Lung microvascular endothelial cell (primary cell): ENCODE data around the gene VAV2. TPM values are rescaled to one million over a fixed set of nuclear protein-coding genes. Genes with fewer than 3 reads are reported as not detected.
"Not testable (repeated sequence)": the region's sequence is repeated elsewhere in the genome, so short reads cannot be mapped to it uniquely, and the experiment has no call there.

Experiments used
- DNase-seq, 2 donors: peaks; one replicate each; pipeline versions ENCODE4 v3.0.0 to v3.0.0-alpha.2; 2010; ENCODE audit warnings: low read depth in 2 of 2
- total RNA-seq: library from RNA; depleted of rRNA; stranded (reverse); fragments of >200 nt; gene quantifications from 2 replicates; pipeline ENCODE4 v1.2.1, GENCODE V29; 2014

The VAV2 gene
- total RNA-seq, 1 donor from 2014 or later = 17.7 TPM

DNA sequence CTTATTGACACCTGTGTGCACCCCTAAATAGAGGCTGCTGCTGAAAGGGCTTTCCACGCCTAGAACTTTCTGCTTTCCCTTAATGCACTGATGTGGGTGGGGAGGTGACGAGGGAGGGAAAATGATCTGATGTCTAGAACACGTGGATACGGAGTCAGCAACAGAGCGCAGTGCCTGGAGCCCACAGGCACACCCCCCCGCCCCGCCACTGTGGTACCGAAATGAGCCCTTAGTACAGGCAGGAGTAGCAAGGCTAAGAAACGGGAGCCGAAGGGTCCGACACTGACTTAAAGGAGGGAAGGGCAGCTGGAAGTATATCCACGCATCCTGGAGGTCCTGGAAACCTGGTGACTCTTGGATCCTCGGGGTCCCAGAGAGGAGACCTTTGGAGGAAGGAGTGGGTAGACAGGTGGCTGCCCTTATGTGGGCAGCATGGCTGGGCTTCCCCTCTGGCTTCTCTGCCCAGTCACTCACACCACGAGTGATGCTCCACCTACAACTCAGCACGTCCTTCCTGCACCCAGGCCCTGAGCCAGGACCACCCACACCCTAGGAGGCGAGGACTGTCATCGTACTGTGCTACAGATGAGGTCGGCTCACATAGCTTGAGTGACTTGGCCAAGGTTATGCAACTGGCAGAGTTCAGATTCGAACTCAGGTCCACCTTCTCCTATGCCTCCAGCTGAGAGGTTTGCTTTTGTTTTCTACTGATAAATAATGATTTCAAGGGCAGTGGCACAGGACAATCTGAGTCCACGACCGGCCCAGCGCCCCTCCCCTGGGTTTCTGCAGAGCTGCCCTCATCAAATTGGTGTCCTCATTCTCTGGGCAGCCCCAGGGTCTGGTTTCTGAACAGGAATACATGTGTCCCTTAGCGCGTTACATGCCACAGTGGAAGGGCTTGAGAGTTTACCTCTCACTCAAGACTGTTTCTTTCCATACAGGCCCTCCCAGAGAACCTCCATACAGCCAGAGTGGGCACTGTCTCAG is 4.7 kb upstream of the VAV2 start:
- no peak for DNase-seq

DNA sequence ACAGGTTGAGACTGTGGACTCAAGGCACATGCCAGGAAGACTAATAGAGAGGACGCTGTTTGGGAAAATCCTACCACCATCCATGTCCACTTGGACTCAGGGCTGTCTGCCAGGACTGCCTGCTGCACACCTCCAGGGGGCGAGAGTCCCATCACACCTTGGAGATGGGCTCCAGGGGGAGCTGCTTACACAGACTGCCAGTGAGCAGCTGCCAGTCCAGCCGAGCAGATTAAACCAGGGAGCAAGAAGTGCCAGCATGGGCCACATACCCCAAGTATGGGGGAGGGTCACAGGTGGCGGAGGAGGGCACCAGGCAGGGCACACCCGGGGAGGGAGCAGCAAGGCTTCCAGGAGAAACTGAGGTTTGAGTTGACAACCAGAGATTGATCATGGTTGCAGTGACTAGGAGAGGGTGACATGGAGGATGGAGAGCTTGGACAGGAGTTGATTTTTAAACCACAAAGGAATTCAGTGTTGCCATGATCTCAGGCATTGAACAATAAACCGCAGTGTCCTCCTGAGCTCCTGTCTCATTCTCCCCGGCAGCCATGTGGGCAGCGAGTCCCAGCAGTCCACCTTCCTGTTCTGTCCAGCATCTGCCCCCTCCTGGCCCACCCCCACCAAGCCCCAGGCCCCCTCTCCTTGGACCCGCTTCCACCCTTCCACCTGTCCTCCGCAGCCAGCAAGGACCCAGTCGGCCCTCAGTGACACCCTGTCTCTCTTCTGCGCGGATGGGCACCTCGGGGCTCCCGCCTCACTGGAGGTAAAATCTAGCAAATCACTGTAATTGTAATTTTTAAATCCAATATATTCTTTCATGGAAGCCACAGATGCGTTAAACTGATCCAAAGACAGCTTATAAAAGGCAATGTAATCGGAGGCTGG is 3.1 kb upstream of the VAV2 start:
- DNase-seq = no peak

DNA sequence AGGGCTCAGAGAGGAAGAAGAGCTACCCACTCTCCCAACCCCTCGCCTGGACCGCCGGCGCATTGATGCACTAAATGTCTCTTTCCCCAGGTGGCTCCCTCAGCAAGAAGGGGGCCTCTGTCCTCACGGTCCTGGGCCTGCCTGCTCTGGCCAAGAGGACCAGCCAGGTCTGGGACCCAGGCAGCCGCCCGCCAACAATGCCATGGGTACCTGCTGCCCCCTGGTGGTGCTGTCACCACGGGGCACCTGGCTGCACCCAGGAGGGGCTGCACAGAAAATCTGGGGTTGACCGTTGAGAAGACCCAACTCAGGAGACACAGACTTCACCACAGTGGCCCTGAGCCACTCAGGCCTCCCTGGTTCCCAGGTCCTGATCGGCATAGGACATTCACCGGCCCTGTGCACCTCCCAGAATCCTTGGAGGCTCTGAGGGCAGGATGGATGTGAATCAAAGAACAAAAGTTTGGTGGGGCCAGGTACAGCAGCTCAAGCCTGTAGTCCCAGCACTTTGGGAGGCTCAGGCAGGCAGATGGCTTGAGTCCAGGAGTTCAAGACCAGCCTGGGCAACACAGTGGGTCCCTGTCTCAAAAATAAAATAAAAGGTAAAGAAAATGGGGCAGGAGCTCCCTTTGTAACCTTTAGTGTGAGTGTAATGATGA is 2.4 kb upstream of the VAV2 start:
- DNase-seq = peak; percentile 69 to 80

GRCh38 chr9:133993635-133994253 is 1.6 kb upstream of the VAV2 start:
- no peak for DNase-seq

DNA sequence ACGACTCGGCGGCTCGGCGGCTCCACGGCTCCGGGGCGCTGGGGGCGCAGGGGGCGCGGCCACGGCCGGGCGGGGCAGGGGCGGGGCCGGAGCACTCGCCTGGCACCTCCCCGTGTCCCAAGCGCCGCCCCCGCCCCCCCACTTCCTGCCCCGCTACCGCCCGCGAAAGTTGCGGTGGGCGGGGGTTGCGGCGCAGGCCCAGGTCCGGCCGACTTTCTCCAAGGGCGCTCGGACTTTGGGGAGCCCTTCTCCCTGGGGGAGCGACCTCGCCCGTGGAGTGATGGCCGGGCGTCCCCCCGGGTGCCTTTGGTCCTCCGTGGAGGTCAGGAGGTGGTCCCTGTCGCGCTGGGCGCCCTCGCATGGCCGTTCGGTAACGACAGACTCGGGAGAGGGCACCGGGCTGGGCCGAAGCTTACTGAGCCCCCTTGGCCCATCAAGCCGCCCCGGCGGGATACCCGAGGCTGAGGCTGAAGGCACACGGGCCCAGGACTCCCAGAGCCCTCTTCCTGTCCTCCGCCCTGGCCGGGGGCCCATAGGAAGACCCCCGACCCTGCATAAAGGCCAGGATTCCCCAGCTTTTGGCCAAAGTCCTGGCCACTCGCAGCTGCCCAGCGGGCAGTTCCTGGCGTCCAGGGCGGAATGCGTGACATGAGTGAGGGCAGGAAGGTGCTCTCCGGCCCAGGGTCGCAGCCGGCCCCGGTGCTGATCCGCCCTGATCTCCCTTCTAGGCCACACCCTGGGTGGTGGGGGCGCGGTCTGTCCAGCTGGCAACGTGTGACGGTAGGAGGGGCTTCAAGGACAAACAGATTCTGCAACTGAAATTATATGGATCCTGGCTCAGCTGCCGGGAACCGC is 883 bp upstream of the VAV2 start:
- DNase-seq = peak; percentile 71 to 90

GRCh38 chr9:133991214-133991921 is 756 bp downstream of the VAV2 start:
- DNase-seq = peak in 1 of 2 donors; percentile 30

DNA sequence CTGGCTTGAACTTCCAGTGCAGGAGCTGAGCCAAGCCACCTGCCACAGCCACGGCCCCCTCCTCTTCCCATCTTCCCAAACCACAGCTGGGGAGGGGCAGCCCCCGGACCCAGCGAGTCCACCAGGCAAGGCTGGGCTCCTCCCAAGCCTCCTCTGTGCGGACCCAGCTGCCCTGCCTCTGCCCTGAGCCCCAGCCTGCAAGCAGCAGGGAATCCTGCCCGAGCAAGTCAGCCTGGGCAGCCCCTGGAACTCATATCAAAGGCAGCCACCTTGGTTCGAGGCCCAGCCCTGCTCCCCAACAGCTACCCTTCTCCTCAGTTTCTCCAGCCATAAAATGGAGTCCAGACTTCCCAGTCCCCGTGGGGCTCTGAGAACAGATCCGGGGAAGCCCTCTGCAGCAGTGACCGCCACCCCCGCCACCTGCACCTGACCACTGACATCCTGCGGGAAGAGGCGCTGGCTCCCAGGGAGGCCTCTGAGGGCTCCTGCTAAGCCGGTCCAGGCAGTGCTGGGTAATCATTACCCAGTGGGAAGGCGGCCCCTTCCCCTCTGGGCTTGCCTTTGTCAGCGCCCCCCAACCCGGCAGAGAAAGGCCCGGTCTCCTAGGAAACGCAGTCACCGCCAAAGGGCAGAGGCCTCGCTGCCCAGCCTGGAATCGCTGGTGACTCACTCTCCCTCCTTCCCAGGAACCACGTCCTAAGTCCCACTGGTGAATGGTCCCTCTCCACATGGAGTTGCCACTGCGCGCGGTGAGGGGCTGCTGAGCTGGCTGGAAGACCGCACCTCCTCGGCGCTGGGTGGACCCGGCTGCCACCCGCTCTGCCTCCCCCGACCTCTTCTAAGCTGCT is 1.5 kb downstream of the VAV2 start:
- DNase-seq = peak; percentile 46 to 81

- no peak for DNase-seq
Measured at GRCh38 chr9:133989625-133990365, 2.3 kb downstream of the VAV2 start.

- DNase-seq = not testable (repeated sequence)
Measured at GRCh38 chr9:133988771-133989170, 3.4 kb downstream of the VAV2 start.

DNA sequence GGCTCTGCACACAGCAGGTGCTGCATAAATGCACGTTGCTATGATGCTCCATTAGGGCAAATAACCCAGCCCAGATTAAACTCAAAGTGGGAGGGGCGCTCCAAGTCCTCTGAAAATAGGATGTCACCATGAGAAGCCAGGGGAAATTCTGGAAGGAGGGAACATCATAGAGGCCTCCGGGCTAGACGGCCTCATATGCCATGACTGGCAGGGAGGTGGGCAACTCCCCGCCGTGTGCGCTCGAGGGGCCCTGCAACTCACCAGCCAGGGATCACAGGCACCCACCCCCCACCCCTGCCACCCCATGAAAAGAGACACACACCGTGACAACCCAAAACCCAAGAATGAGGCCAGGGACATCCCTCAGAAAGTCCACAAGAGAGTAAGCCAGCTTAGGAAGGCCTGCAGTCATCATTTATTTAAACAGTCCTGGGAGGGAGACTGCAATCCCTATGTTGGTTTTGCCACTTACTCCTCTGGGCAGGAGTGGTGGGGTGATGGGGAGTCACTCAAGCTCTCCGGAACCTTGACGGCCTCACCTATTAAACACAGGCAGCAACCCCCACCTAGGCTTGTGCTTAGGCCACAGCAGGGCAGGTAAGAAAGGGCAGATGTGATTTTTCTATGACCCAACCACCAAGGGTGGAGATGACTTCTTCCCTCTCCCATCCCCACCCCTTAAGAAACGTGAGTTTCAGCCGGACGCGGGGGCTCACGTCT is 4.0 kb downstream of the VAV2 start:
- no peak for DNase-seq

GRCh38 chr9:133987446-133987788 is 4.7 kb downstream of the VAV2 start:
- DNase-seq = no peak

DNA sequence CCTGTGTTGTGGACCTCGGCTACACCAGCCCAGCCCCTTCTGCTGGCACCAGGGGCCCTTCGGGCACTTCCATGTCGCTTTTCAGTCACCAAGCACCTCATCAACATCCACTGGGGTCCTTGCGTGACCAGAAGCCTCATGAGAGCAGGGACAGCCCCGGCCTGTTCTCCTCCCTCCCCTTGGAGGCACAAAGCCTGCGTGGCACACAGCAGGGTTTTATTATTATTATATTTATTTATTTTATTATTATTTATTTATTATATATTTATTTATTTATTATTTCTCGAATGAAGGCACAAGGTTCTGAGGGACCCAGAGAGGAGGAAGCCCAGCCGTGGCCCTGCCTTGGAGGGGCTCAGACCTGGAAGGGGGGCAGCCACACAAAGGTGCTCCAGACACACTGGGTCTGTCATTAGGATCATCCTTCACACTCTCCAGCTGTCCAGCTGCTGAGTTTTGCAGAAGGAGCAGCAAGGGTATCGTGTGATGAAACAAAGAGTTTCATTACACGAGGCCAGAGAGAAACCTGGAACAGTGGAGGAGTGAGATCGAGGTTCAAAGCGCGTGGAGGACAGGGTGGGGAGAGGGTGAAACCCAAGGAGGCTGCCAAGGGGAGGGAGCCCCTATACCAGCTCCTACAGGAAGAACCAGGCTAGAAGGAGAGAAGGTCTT is 5.2 kb downstream of the VAV2 start:
- no peak for DNase-seq

- DNase-seq = no peak
Measured at GRCh38 chr9:133986061-133986460, 6.1 kb downstream of the VAV2 start.

GRCh38 chr9:133982971-133983720 is 9.0 kb downstream of the VAV2 start:
- DNase-seq = no peak

GRCh38 chr9:133981958-133982681 is 10.0 kb downstream of the VAV2 start:
- DNase-seq = no peak

- DNase-seq = no peak
Measured at GRCh38 chr9:133981589-133981957, 10.6 kb downstream of the VAV2 start.
